H9 (cell line): ENCODE results near the gene NBEA. TPM values are rescaled to one million over a fixed set of nuclear protein-coding genes. Genes with fewer than 3 reads are reported as not detected.

Experiments used
- DNase-seq: peaks from one replicate; pipeline ENCODE4 v3.0.0-alpha.2; 2017
- H2AFZ ChIP-seq: one replicate; pipeline ENCODE4 v1.6.1; 2013; ENCODE audit warnings: mild to moderate bottlenecking, low read length, control low read depth, moderate library complexity
- H2AK5ac ChIP-seq: 2 replicates; pipeline ENCODE4 v1.6.1; 2013; ENCODE audit warnings: low read length, control low read depth, mixed read lengths; ENCODE audit not compliant: insufficient read length
- H2BK120ac ChIP-seq: one replicate; pipeline ENCODE4 v1.6.1; 2013; ENCODE audit warnings: low read depth, mild to moderate bottlenecking, low read length, control low read depth, inconsistent platforms; ENCODE audit not compliant: poor library complexity, severe bottlenecking
- H2BK12ac ChIP-seq: 2 replicates; pipeline ENCODE4 v1.6.1; 2013; ENCODE audit warnings: low read length, control low read depth, mixed read lengths, low read depth; ENCODE audit not compliant: insufficient read length
- H2BK15ac ChIP-seq: 2 replicates; pipeline ENCODE4 v1.6.1; 2013; ENCODE audit warnings: low read depth, low read length, control low read depth
- H2BK20ac ChIP-seq: one replicate; pipeline ENCODE4 v1.6.1; 2013; ENCODE audit warnings: low read depth, mild to moderate bottlenecking, low read length, control low read depth, inconsistent platforms; ENCODE audit not compliant: poor library complexity, severe bottlenecking
- H2BK5ac ChIP-seq: 2 replicates; pipeline ENCODE4 v1.6.1; 2013; ENCODE audit warnings: low read length, control low read depth, mixed read lengths; ENCODE audit not compliant: insufficient read length
- H3K14ac ChIP-seq: 2 replicates; pipeline ENCODE4 v1.6.1; 2013; ENCODE audit warnings: low read length, control low read depth; ENCODE audit not compliant: insufficient read depth
- H3K18ac ChIP-seq: 2 replicates; pipeline ENCODE4 v1.6.1; 2013; ENCODE audit warnings: low read depth, mild to moderate bottlenecking, mixed read lengths, low read length, control low read depth; ENCODE audit not compliant: insufficient read length
- H3K23ac ChIP-seq: 2 replicates; pipeline ENCODE4 v1.6.1; 2013; ENCODE audit warnings: low read length, control low read depth, mixed read lengths, low read depth; ENCODE audit not compliant: insufficient read length
- H3K23me2 ChIP-seq: 2 replicates; pipeline ENCODE4 v1.6.1; 2013; ENCODE audit warnings: low read depth, mild to moderate bottlenecking, mixed read lengths, low read length, control low read depth; ENCODE audit not compliant: insufficient read length, poor library complexity, severe bottlenecking
- H3K27ac ChIP-seq: 2 replicates; pipeline ENCODE4 v1.5.1; 2013; ENCODE audit warnings: low read length, control low read depth, mixed read lengths, low read depth; ENCODE audit not compliant: insufficient read length
- H3K27me3 ChIP-seq: 2 replicates; pipeline ENCODE4 v1.6.1; 2013; ENCODE audit warnings: low read length, control low read depth, inconsistent platforms; ENCODE audit not compliant: insufficient read depth
- H3K4ac ChIP-seq: 2 replicates; pipeline ENCODE4 v1.6.1; 2013; ENCODE audit warnings: low read depth, mild to moderate bottlenecking, control low read depth, inconsistent platforms, low read length, moderate library complexity
- H3K4me1 ChIP-seq: 2 replicates; pipeline ENCODE4 v1.6.1; 2013; ENCODE audit warnings: low read length, control low read depth, inconsistent platforms; ENCODE audit not compliant: insufficient read depth
- H3K4me2 ChIP-seq: 2 replicates; pipeline ENCODE4 v1.6.1; 2013; ENCODE audit warnings: low read length, control low read depth, mixed read lengths; ENCODE audit not compliant: insufficient read length, insufficient read depth
- H3K56ac ChIP-seq: 2 replicates; pipeline ENCODE4 v1.6.1; 2013; ENCODE audit warnings: low read depth, mild to moderate bottlenecking, mixed read lengths, low read length, control low read depth; ENCODE audit not compliant: insufficient read length
- H3K79me1 ChIP-seq: 2 replicates; pipeline ENCODE4 v1.6.1; 2013; ENCODE audit warnings: low read depth, mild to moderate bottlenecking, moderate library complexity, low read length, control low read depth, inconsistent platforms; ENCODE audit not compliant: insufficient read depth, poor library complexity, severe bottlenecking
- H3K79me2 ChIP-seq: 2 replicates; pipeline ENCODE4 v1.6.1; 2013; ENCODE audit warnings: low read length, control low read depth, inconsistent platforms; ENCODE audit not compliant: insufficient read depth
- H3K9ac ChIP-seq: 2 replicates; pipeline ENCODE4 v1.6.1; 2013; ENCODE audit warnings: low read length, control low read depth, mixed read lengths; ENCODE audit not compliant: insufficient read length; ENCODE audit errors: extremely low read depth
- H3K9me3 ChIP-seq: one replicate; pipeline ENCODE4 v1.6.1; 2013; ENCODE audit warnings: low read depth, low read length, inconsistent platforms; ENCODE audit not compliant: control insufficient read depth
- H3T11ph ChIP-seq: one replicate; pipeline ENCODE4 v1.6.1; 2013; ENCODE audit warnings: mild to moderate bottlenecking, low read length, control low read depth, inconsistent platforms
- H4K20me1 ChIP-seq: one replicate; pipeline ENCODE4 v1.6.1; 2013; ENCODE audit not compliant: control insufficient read depth, insufficient read length, insufficient read depth
- H4K5ac ChIP-seq: 2 replicates; pipeline ENCODE4 v1.6.1; 2013; ENCODE audit warnings: low read depth, mild to moderate bottlenecking, mixed read lengths, low read length, control low read depth; ENCODE audit not compliant: insufficient read length
- H4K8ac ChIP-seq: replicated peaks from 2 replicates; pipeline ENCODE4 v1.6.1; 2013; ENCODE audit warnings: low read length, control low read depth, mixed read lengths, low read depth; ENCODE audit not compliant: insufficient read length
- H4K91ac ChIP-seq: 2 replicates; pipeline ENCODE4 v1.6.1; 2013; ENCODE audit warnings: low read depth, mild to moderate bottlenecking, moderate library complexity, mixed read lengths, low read length, control low read depth; ENCODE audit not compliant: insufficient read length
- H3K27ac Mint-ChIP-seq, 3 experiments: 2 replicates in 2 of 3; 3 replicates in 1 of 3; pipeline ENCODE4 v1.8.0; 2020 to 2021; ENCODE audit warnings: mixed read lengths in 3 of 3, mild to moderate bottlenecking in 1 of 3, moderate library complexity in 1 of 3
- H3K27me3 Mint-ChIP-seq: 2 replicates; pipeline ENCODE4 v1.8.0; 2021; ENCODE audit warnings: low read depth, mild to moderate bottlenecking, moderate library complexity, mixed read lengths
- H3K36me3 Mint-ChIP-seq, 3 experiments: 2 replicates in 2 of 3; 3 replicates in 1 of 3; pipeline ENCODE4 v1.8.0; 2020 to 2021; ENCODE audit warnings: low read depth in 3 of 3, mixed read lengths in 3 of 3; ENCODE audit not compliant: insufficient read depth in 1 of 3
- H3K4me1 Mint-ChIP-seq, 2 experiments: 2 replicates each; pipeline ENCODE4 v1.8.0; 2020; ENCODE audit warnings: mixed read lengths in 2 of 2
- H3K4me3 Mint-ChIP-seq, 2 experiments: 2 replicates in 1 of 2; 3 replicates in 1 of 2; pipeline ENCODE4 v1.8.0; 2020 to 2021; ENCODE audit warnings: mild to moderate bottlenecking in 2 of 2, mixed read lengths in 2 of 2, moderate library complexity in 1 of 2
- H3K9me3 Mint-ChIP-seq, 2 experiments: 2 replicates in 1 of 2; 3 replicates in 1 of 2; pipeline ENCODE4 v1.8.0; 2020; ENCODE audit warnings: mild to moderate bottlenecking in 2 of 2, mixed read lengths in 2 of 2, moderate library complexity in 1 of 2
- WGBS: extraction: QIAGEN DNeasy Blood & Tissue Kit; methylation state at CpG from one replicate; pipeline ENCODE4 v1.1.7; 2013; ENCODE audit warnings: missing lambda C conversion rate, low lambda C conversion rate, mixed read lengths; ENCODE audit not compliant: insufficient read length; ENCODE audit errors: extremely low coverage; 5-methylcytosine and 5-hydroxymethylcytosine counted together
- total RNA-seq: library from RNA; stranded (reverse); gene quantifications from 2 replicates; pipeline ENCODE4 v1.2.1, GENCODE V29; 2021
- TF ChIP-seq, protein P1 (sequence below): fragments of 200-600 bp; sonication (generic); conservative IDR thresholded peaks from 3 replicates; pipeline ENCODE4 v1.8.0; 2021; ENCODE audit warnings: antibody characterized with exemption, mild to moderate bottlenecking

The NBEA gene
- total RNA-seq, 1 experiment from 2014 or later, result 17.3 TPM

DNA sequence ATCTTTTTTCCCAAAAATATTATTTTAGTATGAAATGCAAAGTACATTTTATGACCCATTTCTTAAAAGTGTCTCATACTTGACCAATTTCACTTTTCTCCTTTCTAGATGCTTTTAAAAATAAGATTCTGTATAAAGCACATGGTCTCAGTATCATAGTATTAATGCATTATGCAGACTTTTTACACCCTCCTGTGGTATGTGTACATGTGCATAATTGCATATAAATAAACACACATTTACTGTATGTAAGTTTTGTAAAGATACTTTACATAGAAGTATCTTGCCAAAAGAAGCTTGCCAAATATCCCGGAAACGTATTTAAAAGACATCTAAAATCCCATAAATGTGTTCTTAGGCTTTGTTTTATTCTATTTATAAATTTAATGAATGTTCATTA, 619.5 kb downstream of the NBEA start:
- Histone ChIP-seq H3K4me1 (no peaks in the 10 kb centered on the region), H2AK5ac (no peak overlapping the region), H4K91ac (no peak overlapping the region), H4K8ac (no peak overlapping the region), H3K9me3 (no peaks in the 10 kb centered on the region), H3K27me3 (no peaks in the 10 kb centered on the region), H3K9ac (no peak overlapping the region), H3K27ac (no peak overlapping the region), H2BK20ac (no peak overlapping the region), H2AFZ (no peak overlapping the region), H2BK120ac (no peak overlapping the region), H3K4ac (no peak overlapping the region), H3K4me2 (no peak overlapping the region), H2BK15ac (no peak overlapping the region), H4K20me1 (no peaks in the 10 kb centered on the region), H3K14ac (no peak overlapping the region), H3T11ph (no peak overlapping the region), H3K23me2 (no peaks in the 10 kb centered on the region), H3K79me1 (no peaks in the 10 kb centered on the region), H4K5ac (no peak overlapping the region), H2BK12ac (no peak overlapping the region), H2BK5ac (no peak overlapping the region), H3K56ac (no peak overlapping the region), H3K79me2 (no peaks in the 10 kb centered on the region), H3K18ac (no peak overlapping the region), H3K23ac (no peak overlapping the region)
- no peaks in the 10 kb centered on the region for H3K27me3 Mint-ChIP-seq
- H3K4me3 Mint-ChIP-seq, result no peak overlapping the region
- H3K36me3 Mint-ChIP-seq, result no peaks in the 10 kb centered on the region
- WGBS, result no CpG with 5 or more reads among the region's 2 CpGs
- DNase-seq, result no peak
- TF ChIP-seq, protein P1, sequence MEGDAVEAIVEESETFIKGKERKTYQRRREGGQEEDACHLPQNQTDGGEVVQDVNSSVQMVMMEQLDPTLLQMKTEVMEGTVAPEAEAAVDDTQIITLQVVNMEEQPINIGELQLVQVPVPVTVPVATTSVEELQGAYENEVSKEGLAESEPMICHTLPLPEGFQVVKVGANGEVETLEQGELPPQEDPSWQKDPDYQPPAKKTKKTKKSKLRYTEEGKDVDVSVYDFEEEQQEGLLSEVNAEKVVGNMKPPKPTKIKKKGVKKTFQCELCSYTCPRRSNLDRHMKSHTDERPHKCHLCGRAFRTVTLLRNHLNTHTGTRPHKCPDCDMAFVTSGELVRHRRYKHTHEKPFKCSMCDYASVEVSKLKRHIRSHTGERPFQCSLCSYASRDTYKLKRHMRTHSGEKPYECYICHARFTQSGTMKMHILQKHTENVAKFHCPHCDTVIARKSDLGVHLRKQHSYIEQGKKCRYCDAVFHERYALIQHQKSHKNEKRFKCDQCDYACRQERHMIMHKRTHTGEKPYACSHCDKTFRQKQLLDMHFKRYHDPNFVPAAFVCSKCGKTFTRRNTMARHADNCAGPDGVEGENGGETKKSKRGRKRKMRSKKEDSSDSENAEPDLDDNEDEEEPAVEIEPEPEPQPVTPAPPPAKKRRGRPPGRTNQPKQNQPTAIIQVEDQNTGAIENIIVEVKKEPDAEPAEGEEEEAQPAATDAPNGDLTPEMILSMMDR, result no peak
- no peaks in the 10 kb centered on the region for H3K9me3 Mint-ChIP-seq
- no peak overlapping the region for H3K27ac Mint-ChIP-seq
- no peaks in the 10 kb centered on the region for H3K4me1 Mint-ChIP-seq
